ENCODE data around the gene DLGAP1. TPM values are rescaled to one million over a fixed set of nuclear protein-coding genes. Genes with fewer than 3 reads are reported as not detected.

The DLGAP1 gene
- polyA plus RNA-seq, 1 experiment = 0.09 TPM

DNA sequence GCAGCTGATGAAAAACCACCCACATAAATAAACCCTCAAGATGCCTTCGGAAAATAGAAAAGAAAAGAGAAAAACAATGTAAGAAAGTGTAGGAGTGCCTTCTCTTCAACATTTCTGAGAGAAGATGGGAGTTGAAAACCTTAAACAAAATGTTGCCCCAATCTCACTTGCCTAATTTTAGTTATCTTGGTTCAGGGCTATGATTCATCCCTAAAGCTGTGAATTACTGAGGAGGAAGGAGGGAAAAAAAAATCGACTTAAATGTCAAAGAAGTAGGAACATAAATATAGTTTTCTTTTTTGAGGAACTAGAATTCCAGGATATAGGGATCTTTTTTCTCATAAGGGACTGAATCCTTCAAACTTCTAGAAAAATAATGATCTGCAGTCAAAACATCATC lies 644.8 kb downstream of the DLGAP1 start:
- ChIA-PET POLR2A (interaction anchor here (0.6 kb wide), 1 partner anchor 363 kb away, joined by 4 read pairs; no protein-coding TSS in a partner anchor), CTCF (interaction anchor here (1.7 kb wide), 1 partner anchor 39 kb away, joined by 5 read pairs; no protein-coding TSS in a partner anchor)
- no peak for DNase-seq (ENCODE audit: low read depth, low spot score)
- no peaks in the 10 kb centered on the region for H3K27me3 ChIP-seq (ENCODE audit: control insufficient read depth, insufficient read depth, low read length)
- TF ChIP-seq, protein P1, sequence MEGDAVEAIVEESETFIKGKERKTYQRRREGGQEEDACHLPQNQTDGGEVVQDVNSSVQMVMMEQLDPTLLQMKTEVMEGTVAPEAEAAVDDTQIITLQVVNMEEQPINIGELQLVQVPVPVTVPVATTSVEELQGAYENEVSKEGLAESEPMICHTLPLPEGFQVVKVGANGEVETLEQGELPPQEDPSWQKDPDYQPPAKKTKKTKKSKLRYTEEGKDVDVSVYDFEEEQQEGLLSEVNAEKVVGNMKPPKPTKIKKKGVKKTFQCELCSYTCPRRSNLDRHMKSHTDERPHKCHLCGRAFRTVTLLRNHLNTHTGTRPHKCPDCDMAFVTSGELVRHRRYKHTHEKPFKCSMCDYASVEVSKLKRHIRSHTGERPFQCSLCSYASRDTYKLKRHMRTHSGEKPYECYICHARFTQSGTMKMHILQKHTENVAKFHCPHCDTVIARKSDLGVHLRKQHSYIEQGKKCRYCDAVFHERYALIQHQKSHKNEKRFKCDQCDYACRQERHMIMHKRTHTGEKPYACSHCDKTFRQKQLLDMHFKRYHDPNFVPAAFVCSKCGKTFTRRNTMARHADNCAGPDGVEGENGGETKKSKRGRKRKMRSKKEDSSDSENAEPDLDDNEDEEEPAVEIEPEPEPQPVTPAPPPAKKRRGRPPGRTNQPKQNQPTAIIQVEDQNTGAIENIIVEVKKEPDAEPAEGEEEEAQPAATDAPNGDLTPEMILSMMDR (IDR thresholded peaks at IDR 0.05; ENCODE audit: low read depth, low read length) = no peak
- H3K4me3 ChIP-seq (ENCODE audit: low read depth, low read length) = no peak overlapping the region
- H3K9me3 ChIP-seq (ENCODE audit: control insufficient read depth, insufficient read depth, low read length) = no peaks in the 10 kb centered on the region
- no peak overlapping the region for H3K27ac ChIP-seq (ENCODE audit: low read depth, low read length)

DNA sequence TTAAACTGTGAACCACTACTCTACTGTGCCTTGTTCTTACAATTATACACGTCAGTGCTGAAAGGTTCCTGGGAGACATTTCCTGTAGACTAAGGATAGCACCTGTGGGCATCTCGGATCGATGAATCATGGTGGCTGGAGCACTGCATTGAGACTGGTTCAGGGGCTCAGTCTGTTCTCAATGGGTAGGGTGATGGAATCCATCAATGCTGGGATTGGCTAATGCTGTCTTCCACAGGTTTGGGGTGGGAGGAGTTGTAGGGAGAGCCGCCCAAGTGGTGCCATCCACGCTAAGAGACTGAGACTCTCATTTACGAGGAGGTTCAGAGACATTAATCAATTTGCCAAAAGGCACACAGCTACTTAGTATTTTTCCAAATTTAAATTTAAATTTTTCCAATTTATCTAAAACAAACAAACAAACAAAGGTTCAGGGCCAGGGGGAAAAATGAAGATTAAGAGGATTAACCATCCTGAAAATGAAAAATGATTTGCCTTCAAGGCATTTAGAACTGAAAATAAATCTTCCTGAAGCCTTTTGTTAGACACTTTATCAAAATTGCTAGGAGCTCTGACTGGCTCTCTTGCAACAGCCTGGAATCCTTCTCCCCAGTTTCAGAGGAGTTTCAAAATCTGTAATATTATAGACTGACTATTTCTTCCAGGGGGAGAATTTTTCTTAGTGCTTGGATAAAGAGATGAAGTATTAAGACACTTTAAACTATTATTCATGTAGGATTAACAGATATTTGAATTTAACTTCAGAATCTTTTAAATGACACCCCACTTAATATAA lies 645.9 kb downstream of the DLGAP1 start:
- Histone ChIP-seq H3K27me3 (ENCODE audit: control insufficient read depth, insufficient read depth, low read length) (no peaks in the 10 kb centered on the region), H3K9me3 (ENCODE audit: control insufficient read depth, insufficient read depth, low read length) (no peaks in the 10 kb centered on the region), H3K27ac (ENCODE audit: low read depth, low read length) (no peak overlapping the region), H3K4me3 (ENCODE audit: low read depth, low read length) (no peak overlapping the region)
- no peak for DNase-seq (ENCODE audit: low read depth, low spot score)
- TF ChIP-seq, protein P1 (IDR thresholded peaks at IDR 0.05; ENCODE audit: low read depth, low read length) = no peak
- CTCF ChIA-PET = interaction anchor here (0.5 to 1.7 kb wide), 2 partner anchors 37 to 38 kb away, joined by 3 to 5 read pairs; no protein-coding TSS in a partner anchor
- POLR2A ChIA-PET = no interaction called here

DNA sequence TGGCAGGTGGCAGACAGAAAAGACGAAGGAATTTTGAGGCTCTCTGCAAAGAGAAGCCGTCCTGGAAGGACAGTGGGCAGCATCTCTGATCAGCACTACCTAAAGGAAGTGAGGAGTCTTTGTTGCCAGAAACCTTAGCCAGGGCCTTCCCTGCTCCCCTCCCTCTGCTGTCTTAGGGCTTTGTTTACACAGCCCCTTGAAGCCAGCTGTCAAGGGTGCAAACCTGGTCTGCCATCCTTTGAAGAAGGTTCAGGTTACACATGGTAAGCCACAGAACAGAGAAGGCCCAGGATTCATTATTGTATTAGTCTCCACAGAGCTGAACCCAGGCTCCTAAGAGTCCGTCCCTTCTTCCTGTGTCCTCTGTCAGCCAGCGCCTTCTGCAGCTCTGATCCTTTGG lies 648.5 kb downstream of the DLGAP1 start:
- ChIA-PET CTCF (no interaction called here), POLR2A (no interaction called here)
- no peak for DNase-seq (ENCODE audit: low read depth, low spot score)
- TF ChIP-seq, protein P1 (IDR thresholded peaks at IDR 0.05; ENCODE audit: low read depth, low read length) = no peak
- Histone ChIP-seq H3K27me3 (ENCODE audit: control insufficient read depth, insufficient read depth, low read length) (no peaks in the 10 kb centered on the region), H3K4me3 (ENCODE audit: low read depth, low read length) (no peak overlapping the region), H3K27ac (ENCODE audit: low read depth, low read length) (no peak overlapping the region), H3K9me3 (ENCODE audit: control insufficient read depth, insufficient read depth, low read length) (no peaks in the 10 kb centered on the region)

DNA sequence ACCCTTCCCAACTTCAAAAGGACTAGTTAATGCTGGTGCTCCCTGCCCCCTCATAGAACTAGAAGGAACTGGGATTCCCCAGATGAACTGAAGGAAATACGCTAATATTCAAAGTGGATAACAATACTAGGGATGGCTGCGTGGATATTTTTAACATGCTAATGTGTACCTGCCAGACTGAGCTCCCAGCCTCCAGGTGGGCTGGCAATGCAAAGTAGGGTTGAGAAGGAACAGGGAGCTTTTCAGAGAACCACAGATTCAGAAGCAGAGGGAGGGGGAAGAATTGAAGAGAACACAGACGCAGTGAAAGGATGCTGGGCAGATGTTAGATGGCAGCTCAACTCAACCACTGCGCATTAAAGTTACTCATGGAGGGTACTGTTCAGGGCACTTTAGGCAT lies 650.8 kb downstream of the DLGAP1 start:
- no peak overlapping the region for H3K27ac ChIP-seq (ENCODE audit: low read depth, low read length)
- no peak overlapping the region for H3K4me3 ChIP-seq (ENCODE audit: low read depth, low read length)
- CTCF ChIA-PET = interaction anchor here (2.2 kb wide), 1 partner anchor 33 kb away, joined by 10 read pairs; no protein-coding TSS in a partner anchor
- H3K9me3 ChIP-seq (ENCODE audit: control insufficient read depth, insufficient read depth, low read length) = no peaks in the 10 kb centered on the region
- TF ChIP-seq, protein P1 (IDR thresholded peaks at IDR 0.05; ENCODE audit: low read depth, low read length) = no peak
- no peaks in the 10 kb centered on the region for H3K27me3 ChIP-seq (ENCODE audit: control insufficient read depth, insufficient read depth, low read length)
- DNase-seq (ENCODE audit: low read depth, low spot score) = no peak
- POLR2A ChIA-PET = no interaction called here

DNA sequence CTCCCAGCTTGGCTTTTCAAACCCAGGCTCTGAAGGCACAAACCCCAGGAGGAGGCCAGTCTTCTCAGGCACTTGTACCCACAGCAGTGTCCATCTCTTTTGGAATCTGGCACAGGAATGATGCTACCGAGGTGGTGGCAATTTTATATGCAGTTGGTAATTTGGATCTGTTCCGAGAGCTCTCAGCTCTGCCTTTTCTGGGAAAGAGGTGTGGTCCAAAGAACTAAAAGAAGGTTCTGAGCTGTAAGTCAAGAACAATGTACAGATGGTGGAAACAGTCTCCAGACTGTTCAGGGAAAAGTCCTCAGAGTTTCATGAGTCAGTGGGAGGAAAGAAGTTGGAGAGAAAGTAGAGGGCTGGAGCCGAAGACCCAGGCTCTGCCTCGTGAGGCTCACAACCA lies 651.8 kb downstream of the DLGAP1 start:
- no peak overlapping the region for H3K27ac ChIP-seq (ENCODE audit: low read depth, low read length)
- TF ChIP-seq, protein P1 (IDR thresholded peaks at IDR 0.05; ENCODE audit: low read depth, low read length) = no peak
- DNase-seq (ENCODE audit: low read depth, low spot score) = no peak
- POLR2A ChIA-PET = no interaction called here
- no peak overlapping the region for H3K4me3 ChIP-seq (ENCODE audit: low read depth, low read length)
- H3K27me3 ChIP-seq (ENCODE audit: control insufficient read depth, insufficient read depth, low read length) = no peaks in the 10 kb centered on the region
- CTCF ChIA-PET = no interaction called here
- no peaks in the 10 kb centered on the region for H3K9me3 ChIP-seq (ENCODE audit: control insufficient read depth, insufficient read depth, low read length)

Measured in AG04450 (cell line).